Muscle layer of colon (tissue), 2 donors: ENCODE results near the gene MSLN.
"Not testable (repeated sequence)": the region's sequence is repeated elsewhere in the genome, so short reads cannot be mapped to it uniquely, and the experiment has no call there.

Source experiments
- H3K27ac ChIP-seq: one replicate; pipeline ENCODE4 v1.7.0; 2013; ENCODE audit warnings: low read depth, mild to moderate bottlenecking, low read length, moderate library complexity
- H3K27me3 ChIP-seq, 2 donors: one replicate each; pipeline ENCODE4 v1.7.0; 2013; ENCODE audit warnings: low read length in 2 of 2, mild to moderate bottlenecking in 2 of 2; ENCODE audit not compliant: insufficient read depth in 2 of 2, control insufficient read depth in 1 of 2
- H3K36me3 ChIP-seq: one replicate; pipeline ENCODE4 v1.7.0; 2013; ENCODE audit warnings: mild to moderate bottlenecking, low read length; ENCODE audit not compliant: insufficient read depth
- H3K4me1 ChIP-seq: one replicate; pipeline ENCODE4 v1.7.0; 2013; ENCODE audit warnings: mild to moderate bottlenecking, low read length; ENCODE audit not compliant: insufficient read depth
- H3K4me3 ChIP-seq, 2 donors: one replicate each; pipeline ENCODE4 v1.7.0; 2013; ENCODE audit warnings: low read length in 2 of 2, low read depth in 1 of 2, mild to moderate bottlenecking in 1 of 2, moderate library complexity in 1 of 2
- H3K9ac ChIP-seq: one replicate; pipeline ENCODE4 v1.7.0; 2013; ENCODE audit warnings: low read length
- H3K9me3 ChIP-seq: one replicate; pipeline ENCODE4 v1.7.0; 2013; ENCODE audit warnings: mild to moderate bottlenecking, low read length
- donor health status: abdominal sarcoma.
- donor health status: Adenocarcinoma of cecum.

Gene MSLN

DNA sequence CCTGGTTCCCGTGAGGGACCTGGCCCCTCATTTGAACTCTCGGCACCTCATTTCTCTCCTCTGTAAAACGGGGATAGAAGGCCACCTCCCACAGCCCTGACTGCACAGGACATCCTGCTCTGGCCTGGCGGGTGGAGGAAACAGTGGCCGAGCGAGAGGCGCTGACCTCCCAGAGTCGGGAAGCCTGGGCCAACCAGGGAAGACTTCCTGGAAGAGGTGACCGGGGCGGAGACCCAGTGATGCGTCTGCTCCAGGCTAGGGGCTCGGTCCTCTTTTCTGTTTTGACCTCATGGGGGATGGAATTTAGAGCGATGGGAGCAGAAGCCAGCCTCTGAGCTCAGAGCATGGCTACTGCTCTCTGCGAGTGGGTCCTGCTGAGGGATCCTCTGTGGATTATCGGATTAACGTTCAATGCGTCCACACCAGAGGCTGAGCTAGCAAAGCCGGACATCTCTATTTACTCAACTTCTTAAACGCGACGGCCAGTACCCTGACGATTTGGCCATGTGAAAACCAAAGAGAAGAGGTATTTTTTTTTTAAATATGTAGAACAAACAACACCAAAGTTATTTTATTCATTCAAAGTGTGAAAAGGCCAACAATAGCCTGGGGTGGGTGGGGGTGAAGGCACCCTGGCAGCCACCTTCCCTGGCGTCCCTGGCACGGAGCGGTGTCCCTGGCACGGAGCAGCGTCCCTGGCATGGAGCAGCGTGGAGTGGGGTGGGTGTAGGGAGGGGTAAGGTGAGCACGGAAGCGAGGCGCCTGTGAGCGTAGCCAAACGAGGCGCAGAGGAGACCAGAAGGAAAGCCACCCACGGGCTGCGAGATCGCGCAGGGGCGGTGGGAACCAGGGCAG lies 9.2 kb upstream of the MSLN start:
- H3K4me1 ChIP-seq, result no peaks in the 10 kb centered on the region
- H3K9ac ChIP-seq, result no peak overlapping the region
- no peaks in the 10 kb centered on the region for H3K9me3 ChIP-seq
- no peak overlapping the region for H3K27ac ChIP-seq
- H3K36me3 ChIP-seq, result no peaks in the 10 kb centered on the region
- H3K4me3 ChIP-seq, result no peak overlapping the region
- H3K27me3 ChIP-seq, result peaks cover 5 to 10% of the 10 kb centered on the region in 2 donors

- Histone ChIP-seq H3K27me3 (peaks cover 5 to 10% of the 10 kb centered on the region in 2 donors), H3K4me3 (no peak overlapping the region), H3K9me3 (no peaks in the 10 kb centered on the region), H3K9ac (no peak overlapping the region), H3K36me3 (no peaks in the 10 kb centered on the region), H3K27ac (no peak overlapping the region), H3K4me1 (no peaks in the 10 kb centered on the region)
These were observed 8.6 kb upstream of the MSLN start for GRCh38 chr16:752007-752312.

GRCh38 chr16:754121-754607 lies 6.4 kb upstream of the MSLN start:
- H3K36me3 ChIP-seq, H3K27ac ChIP-seq, H3K9ac ChIP-seq, H3K9me3 ChIP-seq, H3K4me3 ChIP-seq, H3K4me1 ChIP-seq: not testable (repeated sequence)
- peaks cover 5 to 10% of the 10 kb centered on the region in 2 donors for H3K27me3 ChIP-seq

GRCh38 chr16:754656-755055 lies 5.9 kb upstream of the MSLN start:
- Histone ChIP-seq H3K9ac (no peak overlapping the region), H3K27ac (no peak overlapping the region), H3K36me3 (no peaks in the 10 kb centered on the region), H3K27me3 (peaks cover 5 to 10% of the 10 kb centered on the region in 2 donors), H3K4me1 (no peaks in the 10 kb centered on the region), H3K9me3 (no peaks in the 10 kb centered on the region), H3K4me3 (no peak overlapping the region)

GRCh38 chr16:756428-756827 lies 4.1 kb upstream of the MSLN start:
- H3K9ac ChIP-seq, result no peak overlapping the region
- no peaks in the 10 kb centered on the region for H3K9me3 ChIP-seq
- H3K27me3 ChIP-seq, result peaks cover 5% of the 10 kb centered on the region in 2 donors
- no peak overlapping the region for H3K4me3 ChIP-seq
- no peaks in the 10 kb centered on the region for H3K36me3 ChIP-seq
- H3K27ac ChIP-seq, result no peak overlapping the region
- H3K4me1 ChIP-seq, result no peaks in the 10 kb centered on the region

- Histone ChIP-seq H3K9me3 (no peaks in the 10 kb centered on the region), H3K4me3 (no peak overlapping the region), H3K4me1 (no peaks in the 10 kb centered on the region), H3K36me3 (no peaks in the 10 kb centered on the region), H3K27ac (no peak overlapping the region), H3K27me3 (peaks cover 0 to 13% of the 10 kb centered on the region in 2 donors), H3K9ac (no peak overlapping the region)
These were observed 1.2 kb upstream of the MSLN start for GRCh38 chr16:759110-759910.

- Histone ChIP-seq H3K9me3 (no peaks in the 10 kb centered on the region), H3K4me1 (no peaks in the 10 kb centered on the region), H3K27me3 (peaks cover 0 to 13% of the 10 kb centered on the region in 2 donors), H3K4me3 (no peak overlapping the region), H3K27ac (no peak overlapping the region), H3K9ac (no peak overlapping the region), H3K36me3 (no peaks in the 10 kb centered on the region)
These were observed 469 bp upstream of the MSLN start for GRCh38 chr16:760065-760464.

- H3K27me3 ChIP-seq, result peaks cover 0 to 13% of the 10 kb centered on the region in 2 donors
These were observed 1.3 kb downstream of the MSLN start for GRCh38 chr16:761625-762513.

GRCh38 chr16:762595-763268 lies 2.2 kb downstream of the MSLN start:
- H3K4me1 ChIP-seq, result no peaks in the 10 kb centered on the region
- H3K36me3 ChIP-seq, result no peaks in the 10 kb centered on the region
- H3K27me3 ChIP-seq, result peaks cover 0 to 13% of the 10 kb centered on the region in 2 donors
- H3K4me3 ChIP-seq, result no peak overlapping the region
- no peak overlapping the region for H3K9ac ChIP-seq
- H3K9me3 ChIP-seq, result no peaks in the 10 kb centered on the region
- no peak overlapping the region for H3K27ac ChIP-seq

More at GRCh38 chr16:761625-762513, 1.3 kb downstream of the MSLN start:
- Histone ChIP-seq H3K36me3 (no peaks in the 10 kb centered on the region), H3K9me3 (no peaks in the 10 kb centered on the region), H3K27ac (no peak overlapping the region), H3K9ac (no peak overlapping the region), H3K4me1 (no peaks in the 10 kb centered on the region), H3K4me3 (no peak overlapping the region)

DNA sequence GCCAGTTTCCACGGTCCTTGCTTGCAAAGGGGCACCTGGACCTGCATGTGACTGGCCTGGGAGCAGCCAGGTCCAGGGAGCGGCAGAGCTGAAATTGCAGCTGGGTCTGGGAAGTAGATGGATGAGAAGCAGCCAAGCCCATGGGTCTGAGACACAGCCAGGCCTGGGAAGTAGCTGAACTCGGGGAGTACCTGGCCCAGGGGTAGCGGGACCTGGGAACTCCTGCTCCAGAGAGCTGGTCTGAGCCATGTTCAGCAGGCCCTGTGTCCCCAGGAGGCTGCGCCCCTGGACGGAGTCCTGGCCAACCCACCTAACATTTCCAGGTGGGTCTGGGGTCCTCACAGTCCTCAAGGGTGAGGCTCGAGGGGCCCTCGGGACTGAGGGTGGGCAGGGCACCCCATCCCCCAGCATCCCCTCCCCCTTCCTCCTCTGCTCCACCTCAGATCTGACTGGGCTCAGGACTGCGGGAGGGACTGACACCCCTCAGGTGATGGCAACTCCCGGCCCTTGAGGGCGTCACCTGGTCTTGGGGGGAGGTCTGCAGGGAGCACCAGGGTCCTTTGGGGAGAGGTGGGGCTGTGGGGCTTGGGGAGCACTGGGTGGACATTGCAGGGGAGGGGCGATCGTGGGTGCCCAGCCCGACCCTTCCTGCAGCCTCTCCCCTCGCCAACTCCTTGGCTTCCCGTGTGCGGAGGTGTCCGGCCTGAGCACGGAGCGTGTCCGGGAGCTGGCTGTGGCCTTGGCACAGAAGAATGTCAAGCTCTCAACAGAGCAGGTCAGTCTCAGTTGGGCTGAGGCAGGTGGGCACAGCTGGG lies 3.0 kb downstream of the MSLN start:
- peaks cover 0 to 13% of the 10 kb centered on the region in 2 donors for H3K27me3 ChIP-seq

More for the DNA sequence above, 3.0 kb downstream of the MSLN start:
- Histone ChIP-seq H3K4me1 (no peaks in the 10 kb centered on the region), H3K27ac (no peak overlapping the region), H3K9me3 (no peaks in the 10 kb centered on the region), H3K36me3 (no peaks in the 10 kb centered on the region), H3K9ac (no peak overlapping the region), H3K4me3 (no peak overlapping the region)
